ENCODE measurements around the gene SMO. TPM values are rescaled to one million over a fixed set of nuclear protein-coding genes. Genes with fewer than 3 reads are reported as not detected.
"Not testable (repeated sequence)": the region's sequence is repeated elsewhere in the genome, so short reads cannot be mapped to it uniquely, and the experiment has no call there.

SMO gene
- total RNA-seq, 1 donor from 2014 or later = 17.4 TPM

DNA sequence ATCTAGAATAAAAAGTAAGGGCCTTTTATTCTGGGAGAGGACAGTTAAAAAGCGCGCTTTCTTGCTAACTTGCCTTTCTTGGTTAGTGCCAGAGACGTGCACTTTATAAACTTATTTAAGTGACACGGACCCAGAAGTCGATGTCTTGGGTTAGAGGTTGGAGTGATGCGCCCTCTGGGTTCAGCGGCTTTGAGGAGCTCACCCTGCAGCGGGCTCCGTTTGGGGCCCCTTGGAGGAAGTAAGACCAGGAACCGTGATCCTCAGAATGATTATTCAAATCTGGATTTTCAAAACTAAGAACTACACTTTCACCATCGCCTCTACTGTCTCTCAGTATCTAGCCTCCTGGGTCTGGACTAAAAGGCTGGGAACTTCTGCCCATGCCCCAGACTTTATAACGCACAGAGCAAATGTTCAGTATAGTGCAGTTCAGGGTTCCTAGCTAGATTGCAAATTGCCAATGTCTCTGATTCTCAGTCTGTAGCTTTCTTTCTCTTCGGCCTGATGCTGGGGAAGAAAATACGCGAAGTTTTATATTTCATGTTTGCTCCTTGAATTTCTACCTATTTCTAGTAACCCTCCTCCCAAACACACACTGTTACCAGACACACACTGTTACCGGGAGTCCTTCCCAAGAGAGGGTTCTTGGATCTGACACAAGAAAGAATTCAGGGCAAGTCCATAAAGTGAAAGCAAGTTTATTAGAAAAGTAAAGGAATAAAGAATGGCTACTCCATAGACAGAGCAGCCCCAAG is 18.6 kb upstream of the SMO start:
- Mint-ChIP-seq H3K4me3 (ENCODE audit: unreplicated experiment) (peak overlapping the region; percentile 67), H3K9me3 (ENCODE audit: unreplicated experiment) (no peaks in the 10 kb centered on the region), H3K27me3 (ENCODE audit: unreplicated experiment) (peaks cover 11% of the 10 kb centered on the region), H3K27ac (ENCODE audit: unreplicated experiment) (no peak overlapping the region), H3K4me1 (ENCODE audit: unreplicated experiment) (peaks cover 16% of the 10 kb centered on the region), H3K36me3 (ENCODE audit: low read depth, unreplicated experiment) (no peaks in the 10 kb centered on the region)
- no peak for DNase-seq (ENCODE audit: low spot score)
- TF ChIP-seq, protein P1, sequence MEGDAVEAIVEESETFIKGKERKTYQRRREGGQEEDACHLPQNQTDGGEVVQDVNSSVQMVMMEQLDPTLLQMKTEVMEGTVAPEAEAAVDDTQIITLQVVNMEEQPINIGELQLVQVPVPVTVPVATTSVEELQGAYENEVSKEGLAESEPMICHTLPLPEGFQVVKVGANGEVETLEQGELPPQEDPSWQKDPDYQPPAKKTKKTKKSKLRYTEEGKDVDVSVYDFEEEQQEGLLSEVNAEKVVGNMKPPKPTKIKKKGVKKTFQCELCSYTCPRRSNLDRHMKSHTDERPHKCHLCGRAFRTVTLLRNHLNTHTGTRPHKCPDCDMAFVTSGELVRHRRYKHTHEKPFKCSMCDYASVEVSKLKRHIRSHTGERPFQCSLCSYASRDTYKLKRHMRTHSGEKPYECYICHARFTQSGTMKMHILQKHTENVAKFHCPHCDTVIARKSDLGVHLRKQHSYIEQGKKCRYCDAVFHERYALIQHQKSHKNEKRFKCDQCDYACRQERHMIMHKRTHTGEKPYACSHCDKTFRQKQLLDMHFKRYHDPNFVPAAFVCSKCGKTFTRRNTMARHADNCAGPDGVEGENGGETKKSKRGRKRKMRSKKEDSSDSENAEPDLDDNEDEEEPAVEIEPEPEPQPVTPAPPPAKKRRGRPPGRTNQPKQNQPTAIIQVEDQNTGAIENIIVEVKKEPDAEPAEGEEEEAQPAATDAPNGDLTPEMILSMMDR (IDR thresholded peaks at IDR 0.05; ENCODE audit: unreplicated experiment) = no peak

DNA sequence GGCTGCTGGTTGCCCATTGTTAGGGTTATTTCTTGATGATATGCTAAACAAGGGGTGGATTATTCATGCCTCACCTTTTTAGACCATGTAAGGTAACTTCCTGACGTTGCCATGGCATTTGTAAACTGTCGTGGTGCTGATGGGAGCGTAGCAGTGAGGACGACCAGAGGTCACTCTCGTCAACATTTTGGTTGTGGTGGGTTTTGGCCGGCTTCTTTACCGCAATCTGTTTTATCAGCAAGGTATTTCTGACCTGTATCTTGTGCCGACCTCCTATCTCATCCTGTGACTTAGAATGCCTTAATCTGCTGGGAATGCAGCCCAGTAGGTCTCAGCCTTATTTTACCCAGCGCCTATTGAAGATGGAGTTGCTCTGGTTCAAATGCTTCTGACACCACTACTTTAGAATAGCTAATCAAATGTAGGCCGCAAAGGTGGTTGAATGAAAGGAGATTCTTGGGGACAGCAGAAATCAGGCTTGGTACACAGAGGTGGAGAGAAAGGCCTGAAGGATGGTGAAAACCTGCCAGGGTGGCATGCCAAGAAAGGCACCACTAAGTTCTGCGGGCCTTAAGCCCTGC is 17.9 kb upstream of the SMO start:
- TF ChIP-seq, protein P1 (IDR thresholded peaks at IDR 0.05; ENCODE audit: unreplicated experiment) = no peak
- Mint-ChIP-seq H3K27me3 (ENCODE audit: unreplicated experiment) (peaks cover 11% of the 10 kb centered on the region), H3K4me3 (ENCODE audit: unreplicated experiment) (no peak overlapping the region), H3K9me3 (ENCODE audit: unreplicated experiment) (no peaks in the 10 kb centered on the region), H3K27ac (ENCODE audit: unreplicated experiment) (no peak overlapping the region), H3K4me1 (ENCODE audit: unreplicated experiment) (peaks cover 16% of the 10 kb centered on the region), H3K36me3 (ENCODE audit: low read depth, unreplicated experiment) (no peaks in the 10 kb centered on the region)
- DNase-seq (ENCODE audit: low spot score) = no peak

DNA sequence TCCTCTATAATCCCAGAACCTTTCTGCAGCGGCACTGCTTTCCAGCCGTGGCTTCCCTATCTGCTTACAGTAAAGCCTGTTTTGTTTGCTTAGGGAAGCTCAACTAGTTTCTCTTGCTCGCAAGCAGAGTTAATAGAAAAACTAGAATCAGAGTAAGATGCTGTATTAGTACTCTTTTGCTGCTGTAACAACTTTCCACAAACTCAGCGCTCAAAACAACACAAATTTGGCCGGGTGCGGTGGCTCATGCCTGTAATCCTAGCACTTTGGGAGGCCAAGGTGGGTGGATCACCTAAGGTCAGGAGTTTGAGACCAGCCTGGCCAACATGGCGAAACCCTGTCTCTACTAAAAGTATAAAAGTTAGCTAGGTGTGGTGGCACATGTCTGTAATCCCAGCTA is 14.6 kb upstream of the SMO start:
- H3K27ac Mint-ChIP-seq (ENCODE audit: unreplicated experiment); H3K4me1 Mint-ChIP-seq (ENCODE audit: unreplicated experiment); DNase-seq (ENCODE audit: low spot score); H3K36me3 Mint-ChIP-seq (ENCODE audit: low read depth, unreplicated experiment); H3K4me3 Mint-ChIP-seq (ENCODE audit: unreplicated experiment); H3K9me3 Mint-ChIP-seq (ENCODE audit: unreplicated experiment): not testable (repeated sequence)
- peaks cover 11% of the 10 kb centered on the region for H3K27me3 Mint-ChIP-seq (ENCODE audit: unreplicated experiment)

DNA sequence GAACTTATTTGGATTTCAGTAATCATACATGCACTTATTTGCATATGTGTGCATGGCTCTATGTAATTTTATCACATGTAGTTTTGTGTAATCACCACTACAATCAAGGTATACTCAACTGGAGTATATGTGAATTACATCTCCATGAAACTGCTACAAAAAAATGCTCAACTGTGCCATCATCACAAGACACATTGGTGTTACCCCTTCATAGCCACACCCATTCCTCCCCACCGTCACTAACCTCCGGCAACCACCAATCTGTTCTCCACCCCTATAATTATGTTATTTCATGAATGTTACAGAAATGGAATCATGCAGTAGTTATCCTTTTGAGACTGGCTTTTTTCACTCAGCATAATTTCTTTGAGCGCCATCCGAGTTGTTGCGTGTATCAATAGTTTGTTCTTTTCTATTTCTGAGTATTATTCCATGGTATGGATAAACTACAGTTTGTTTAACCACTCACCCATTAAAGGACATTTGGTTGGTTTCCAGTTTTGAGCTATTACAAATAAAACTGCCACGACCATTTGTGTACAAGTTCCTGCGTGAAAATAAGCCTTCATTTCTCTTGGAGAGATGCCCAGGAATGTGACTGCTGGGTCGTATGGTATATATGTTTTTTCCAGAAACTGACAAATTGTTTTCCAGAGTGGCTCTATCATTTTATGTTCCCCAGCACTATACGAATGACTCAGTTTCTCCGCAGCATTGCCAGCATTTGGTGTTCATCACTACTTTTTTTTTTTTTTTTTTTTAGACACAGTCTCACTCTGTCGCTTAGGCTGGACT is 11.3 kb upstream of the SMO start:
- H3K36me3 Mint-ChIP-seq (ENCODE audit: low read depth, unreplicated experiment) = no peaks in the 10 kb centered on the region
- H3K9me3 Mint-ChIP-seq (ENCODE audit: unreplicated experiment) = no peaks in the 10 kb centered on the region
- no peak overlapping the region for H3K27ac Mint-ChIP-seq (ENCODE audit: unreplicated experiment)
- H3K27me3 Mint-ChIP-seq (ENCODE audit: unreplicated experiment) = no peaks in the 10 kb centered on the region
- no peak for DNase-seq (ENCODE audit: low spot score)
- TF ChIP-seq, protein P1 (IDR thresholded peaks at IDR 0.05; ENCODE audit: unreplicated experiment) = no peak
- no peaks in the 10 kb centered on the region for H3K4me1 Mint-ChIP-seq (ENCODE audit: unreplicated experiment)
- no peak overlapping the region for H3K4me3 Mint-ChIP-seq (ENCODE audit: unreplicated experiment)

DNA sequence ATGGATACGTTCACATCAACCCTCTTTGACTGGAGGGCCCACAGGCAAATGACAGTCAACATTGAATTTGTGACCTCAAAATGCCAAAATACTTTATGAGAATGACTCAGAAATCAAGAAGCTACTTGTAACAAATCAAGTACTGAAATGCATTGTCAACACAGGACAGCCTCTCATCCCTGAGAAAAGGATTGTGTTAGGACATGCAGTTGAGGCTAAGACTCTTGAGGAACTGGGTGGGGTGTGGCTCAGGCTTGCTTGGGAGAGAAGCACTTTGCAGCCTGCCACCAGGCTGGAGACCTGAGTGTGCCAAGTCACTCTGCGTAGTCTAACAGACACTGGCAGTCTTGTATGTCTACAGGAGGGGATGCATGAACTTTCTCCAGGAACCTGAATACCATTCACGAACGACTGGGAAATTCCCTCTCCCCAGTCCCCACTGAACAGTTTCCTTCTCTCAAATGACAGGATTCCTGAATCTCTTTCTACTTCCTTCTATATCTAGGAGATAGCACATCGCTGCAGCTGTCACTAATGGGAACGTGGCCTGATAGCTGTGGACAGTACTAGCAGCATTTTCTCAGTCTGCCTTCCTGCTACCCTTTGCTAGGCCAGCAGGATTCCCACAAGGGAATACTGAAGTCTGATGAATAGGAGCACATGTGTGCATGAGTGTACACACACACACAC is 3.3 kb upstream of the SMO start:
- H3K4me1 Mint-ChIP-seq (ENCODE audit: unreplicated experiment) = peaks cover 14% of the 10 kb centered on the region
- TF ChIP-seq, protein P1 (IDR thresholded peaks at IDR 0.05; ENCODE audit: unreplicated experiment) = no peak
- H3K27me3 Mint-ChIP-seq (ENCODE audit: unreplicated experiment) = peaks cover 4% of the 10 kb centered on the region
- DNase-seq (ENCODE audit: low spot score) = no peak
- no peak overlapping the region for H3K4me3 Mint-ChIP-seq (ENCODE audit: unreplicated experiment)
- no peak overlapping the region for H3K27ac Mint-ChIP-seq (ENCODE audit: unreplicated experiment)
- H3K9me3 Mint-ChIP-seq (ENCODE audit: unreplicated experiment) = no peaks in the 10 kb centered on the region
- no peaks in the 10 kb centered on the region for H3K36me3 Mint-ChIP-seq (ENCODE audit: low read depth, unreplicated experiment)
